ENCODE data around the gene ZC3H18. TPM values are rescaled to one million over a fixed set of nuclear protein-coding genes. Genes with fewer than 3 reads are reported as not detected.

Gene ZC3H18
- polyA plus RNA-seq, 3 donors = 5.5 to 36.4 (median 6.8) TPM

GRCh38 chr16:88531931-88532433 lies 38.2 kb upstream of the ZC3H18 start:
- H3K4me1 Mint-ChIP-seq = peaks cover 10% of the 10 kb centered on the region
- H3K36me3 ChIP-seq (replicated peaks in 1 of 2; ENCODE audit: control insufficient read depth in 1 of 2, insufficient read depth in 2 of 2, low read length in 2 of 2) = no peaks in the 10 kb centered on the region
- H2AFZ ChIP-seq (ENCODE audit: insufficient read depth, low read depth, low read length, poor library complexity, severe bottlenecking) = no peak overlapping the region
- H3K27me3 ChIP-seq (ENCODE audit: control insufficient read depth in 2 of 2, insufficient read depth in 2 of 2, low read length in 2 of 2) = no peaks in the 10 kb centered on the region
- DNase-seq = no peak
- H3K4me2 ChIP-seq (replicated peaks; ENCODE audit: extremely low read depth, low read length, poor library complexity, severe bottlenecking) = no peak overlapping the region
- H3K4me3 Mint-ChIP-seq = no peak overlapping the region
- H3K4me3 ChIP-seq (replicated peaks in 1 of 3; ENCODE audit: low read depth in 2 of 3, low read length in 3 of 3) = no peak overlapping the region
- 95% methylated on average over 34 of the region's 34 CpGs for WGBS (ENCODE audit: insufficient coverage)
- H3K4me1 ChIP-seq (ENCODE audit: control insufficient read depth in 1 of 2, insufficient read depth in 2 of 2, low read length in 2 of 2) = peaks cover 9 to 10% of the 10 kb centered on the region in 2 donors
- H3K27me3 Mint-ChIP-seq (ENCODE audit: low read depth in 3 of 3) = peaks cover 2 to 7% (median 2%) of the 10 kb centered on the region in 3 donors
- H4K20me1 ChIP-seq (ENCODE audit: insufficient read depth, low read length) = peaks cover 5% of the 10 kb centered on the region
- H3K9me3 ChIP-seq (replicated peaks in 1 of 2; ENCODE audit: control insufficient read depth in 1 of 2, insufficient read depth in 1 of 2, low read length in 2 of 2) = no peaks in the 10 kb centered on the region
- H3K9ac ChIP-seq (ENCODE audit: insufficient read depth, low read length, poor library complexity, severe bottlenecking) = no peak overlapping the region
- H3K79me2 ChIP-seq (ENCODE audit: insufficient read depth, low read length) = peaks cover 3% of the 10 kb centered on the region
- no peak overlapping the region for H3K27ac Mint-ChIP-seq
- intact Hi-C loops (cut with micrococcal nuclease) = no loop called here
- no peaks in the 10 kb centered on the region for H3K36me3 Mint-ChIP-seq
- H3K27ac ChIP-seq (ENCODE audit: low read depth in 1 of 2, low read length in 2 of 2) = no peak overlapping the region
- H3K9me3 Mint-ChIP-seq = peaks cover 0 to 2% (median 0%) of the 10 kb centered on the region in 7 donors
- no peak for TF ChIP-seq CTCF (IDR thresholded peaks at IDR 0.05)

GRCh38 chr16:88532434-88533241 lies 37.6 kb upstream of the ZC3H18 start:
- Histone ChIP-seq H3K9me3 (replicated peaks in 1 of 2; ENCODE audit: control insufficient read depth in 1 of 2, insufficient read depth in 1 of 2, low read length in 2 of 2) (no peaks in the 10 kb centered on the region), H3K27ac (ENCODE audit: low read depth in 1 of 2, low read length in 2 of 2) (no peak overlapping the region), H3K79me2 (ENCODE audit: insufficient read depth, low read length) (peaks cover 3% of the 10 kb centered on the region), H3K27me3 (ENCODE audit: control insufficient read depth in 2 of 2, insufficient read depth in 2 of 2, low read length in 2 of 2) (no peaks in the 10 kb centered on the region), H4K20me1 (ENCODE audit: insufficient read depth, low read length) (peaks cover 5% of the 10 kb centered on the region), H2AFZ (ENCODE audit: insufficient read depth, low read depth, low read length, poor library complexity, severe bottlenecking) (no peak overlapping the region), H3K9ac (ENCODE audit: insufficient read depth, low read length, poor library complexity, severe bottlenecking) (no peak overlapping the region), H3K36me3 (replicated peaks in 1 of 2; ENCODE audit: control insufficient read depth in 1 of 2, insufficient read depth in 2 of 2, low read length in 2 of 2) (no peaks in the 10 kb centered on the region), H3K4me2 (replicated peaks; ENCODE audit: extremely low read depth, low read length, poor library complexity, severe bottlenecking) (no peak overlapping the region), H3K4me3 (replicated peaks in 1 of 3; ENCODE audit: low read depth in 2 of 3, low read length in 3 of 3) (no peak overlapping the region), H3K4me1 (ENCODE audit: control insufficient read depth in 1 of 2, insufficient read depth in 2 of 2, low read length in 2 of 2) (peaks cover 9 to 10% of the 10 kb centered on the region in 2 donors)
- H3K27me3 Mint-ChIP-seq (ENCODE audit: low read depth in 3 of 3) = peaks cover 2 to 7% (median 2%) of the 10 kb centered on the region in 3 donors
- intact Hi-C loops (cut with micrococcal nuclease) = no loop called here
- no peak for DNase-seq
- no peak overlapping the region for H3K4me3 Mint-ChIP-seq
- H3K4me1 Mint-ChIP-seq = peaks cover 10% of the 10 kb centered on the region
- no peak overlapping the region for H3K27ac Mint-ChIP-seq
- 95% methylated on average over 25 of the region's 37 CpGs for WGBS (ENCODE audit: insufficient coverage)
- H3K36me3 Mint-ChIP-seq = no peaks in the 10 kb centered on the region
- H3K9me3 Mint-ChIP-seq = peaks cover 0 to 2% (median 0%) of the 10 kb centered on the region in 7 donors
- no peak for TF ChIP-seq CTCF (IDR thresholded peaks at IDR 0.05)

Measured in CD14-positive monocyte (primary cell).